ENCODE results near the gene MTFR1L.

GRCh38 chr1:25787760-25788166, 32.0 kb upstream of the MTFR1L start:
- TF ChIP-seq EZH2phosphoT487 (IDR thresholded peaks at IDR 0.05; ENCODE audit: borderline replicate concordance, low read depth) (no peak), REST (IDR thresholded peaks at IDR 0.05; ENCODE audit: low read depth, low read length) (no peak), POLR2AphosphoS5 (IDR thresholded peaks at IDR 0.05; ENCODE audit: low read depth, low read length) (no peak), CTCF (IDR thresholded peaks at IDR 0.05) (no peak), RXRA (IDR thresholded peaks at IDR 0.05; ENCODE audit: borderline replicate concordance, low read depth) (no peak), JUND (IDR thresholded peaks at IDR 0.05) (no peak), TAF1 (IDR thresholded peaks at IDR 0.05; ENCODE audit: borderline replicate concordance, low read depth, low read length) (no peak), FOXM1 (IDR thresholded peaks at IDR 0.05; ENCODE audit: low read depth) (no peak), RCOR1 (IDR thresholded peaks at IDR 0.05; ENCODE audit: low read length) (no peak), CHD2 (IDR thresholded peaks at IDR 0.05; ENCODE audit: low read length, partially characterized antibody) (no peak), NFIC (IDR thresholded peaks at IDR 0.05; ENCODE audit: borderline replicate concordance) (no peak)
